8988T (cell line): ENCODE results near the gene LIN37.
"Not testable (repeated sequence)": the region's sequence is repeated elsewhere in the genome, so short reads cannot be mapped to it uniquely, and the experiment has no call there.

Experiments
- DNase-seq: peaks from one replicate; pipeline ENCODE4 v3.0.0; 2011

The LIN37 gene

GRCh38 chr19:35792888-35793287, 44.5 kb downstream of the LIN37 start:
- DNase-seq = no peak

GRCh38 chr19:35793381-35794165, 45.2 kb downstream of the LIN37 start:
- DNase-seq = no peak

- DNase-seq = not testable (repeated sequence)
Observed at GRCh38 chr19:35795564-35795963, 47.2 kb downstream of the LIN37 start.

GRCh38 chr19:35796645-35797542, 48.5 kb downstream of the LIN37 start:
- no peak for DNase-seq

GRCh38 chr19:35797663-35798062, 49.3 kb downstream of the LIN37 start:
- no peak for DNase-seq

- no peak for DNase-seq
Observed at GRCh38 chr19:35801828-35802227, 53.5 kb downstream of the LIN37 start.
